ENCODE results near the gene AACS. TPM values are rescaled to one million over a fixed set of nuclear protein-coding genes. Genes with fewer than 3 reads are reported as not detected.
"Not testable (repeated sequence)": the region's sequence is repeated elsewhere in the genome, so short reads cannot be mapped to it uniquely, and the experiment has no call there.

Gene AACS
- total RNA-seq, 1 donor from 2014 or later, result 34.6 TPM

DNA sequence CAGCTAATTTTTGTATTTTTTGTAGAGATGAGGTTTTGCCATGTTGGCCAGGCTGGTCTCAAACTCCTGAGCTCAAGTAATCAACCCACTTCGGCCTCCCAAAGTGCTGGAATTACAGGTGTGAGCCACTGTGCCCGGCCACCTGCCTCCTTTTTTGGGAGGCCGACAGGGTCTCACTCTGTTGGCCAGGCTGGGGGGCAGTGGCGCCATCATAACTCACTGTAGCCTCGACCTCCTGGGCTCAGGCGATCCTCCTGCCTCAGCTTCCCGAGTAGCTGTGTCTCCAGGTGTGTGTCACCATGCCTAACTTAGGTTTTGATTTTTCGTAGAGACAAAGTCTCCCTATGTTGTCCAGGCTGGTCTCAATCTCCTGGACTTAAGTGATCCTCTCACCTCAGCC is 70.7 kb downstream of the AACS start:
- no peak for DNase-seq (ENCODE audit: low spot score in 2 of 2, unreplicated experiment in 2 of 2)
- H3K36me3 Mint-ChIP-seq, result peaks cover 13% of the 10 kb centered on the region
- TF ChIP-seq, protein P1, sequence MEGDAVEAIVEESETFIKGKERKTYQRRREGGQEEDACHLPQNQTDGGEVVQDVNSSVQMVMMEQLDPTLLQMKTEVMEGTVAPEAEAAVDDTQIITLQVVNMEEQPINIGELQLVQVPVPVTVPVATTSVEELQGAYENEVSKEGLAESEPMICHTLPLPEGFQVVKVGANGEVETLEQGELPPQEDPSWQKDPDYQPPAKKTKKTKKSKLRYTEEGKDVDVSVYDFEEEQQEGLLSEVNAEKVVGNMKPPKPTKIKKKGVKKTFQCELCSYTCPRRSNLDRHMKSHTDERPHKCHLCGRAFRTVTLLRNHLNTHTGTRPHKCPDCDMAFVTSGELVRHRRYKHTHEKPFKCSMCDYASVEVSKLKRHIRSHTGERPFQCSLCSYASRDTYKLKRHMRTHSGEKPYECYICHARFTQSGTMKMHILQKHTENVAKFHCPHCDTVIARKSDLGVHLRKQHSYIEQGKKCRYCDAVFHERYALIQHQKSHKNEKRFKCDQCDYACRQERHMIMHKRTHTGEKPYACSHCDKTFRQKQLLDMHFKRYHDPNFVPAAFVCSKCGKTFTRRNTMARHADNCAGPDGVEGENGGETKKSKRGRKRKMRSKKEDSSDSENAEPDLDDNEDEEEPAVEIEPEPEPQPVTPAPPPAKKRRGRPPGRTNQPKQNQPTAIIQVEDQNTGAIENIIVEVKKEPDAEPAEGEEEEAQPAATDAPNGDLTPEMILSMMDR (IDR thresholded peaks at IDR 0.05; ENCODE audit: unreplicated experiment), result no peak
- H3K27me3 Mint-ChIP-seq (ENCODE audit: low read depth), result no peaks in the 10 kb centered on the region
- H3K9me3 Mint-ChIP-seq, result no peaks in the 10 kb centered on the region
- H3K4me3 Mint-ChIP-seq, result no peak overlapping the region
- H3K27ac Mint-ChIP-seq, result no peak overlapping the region
- H3K4me1 Mint-ChIP-seq, result peaks cover 2% of the 10 kb centered on the region

DNA sequence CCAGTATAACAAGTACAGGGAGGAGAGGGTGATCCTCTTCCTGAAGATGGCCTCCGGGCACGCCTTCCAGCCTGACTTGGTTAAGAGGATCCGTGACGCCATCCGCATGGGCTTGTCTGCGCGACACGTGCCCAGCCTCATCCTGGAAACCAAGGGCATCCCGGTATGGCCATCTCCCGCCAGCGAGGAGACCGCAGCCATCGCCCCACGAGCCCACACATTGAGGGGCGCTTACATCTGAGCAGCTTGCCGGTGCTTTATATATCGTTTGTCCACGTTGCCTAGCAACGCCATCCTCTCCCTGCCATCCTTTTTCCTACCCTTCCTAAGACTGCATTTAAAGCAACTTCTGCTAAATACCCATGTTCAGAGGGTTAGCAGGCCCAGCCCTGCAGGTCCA is 71.5 kb downstream of the AACS start:
- Mint-ChIP-seq H3K27ac (no peak overlapping the region), H3K4me3 (no peak overlapping the region), H3K4me1 (peaks cover 2% of the 10 kb centered on the region), H3K27me3 (ENCODE audit: low read depth) (no peaks in the 10 kb centered on the region), H3K9me3 (no peaks in the 10 kb centered on the region), H3K36me3 (peaks cover 13% of the 10 kb centered on the region)
- no peak for DNase-seq (ENCODE audit: low spot score in 2 of 2, unreplicated experiment in 2 of 2)
- TF ChIP-seq, protein P1 (IDR thresholded peaks at IDR 0.05; ENCODE audit: unreplicated experiment), result no peak

DNA sequence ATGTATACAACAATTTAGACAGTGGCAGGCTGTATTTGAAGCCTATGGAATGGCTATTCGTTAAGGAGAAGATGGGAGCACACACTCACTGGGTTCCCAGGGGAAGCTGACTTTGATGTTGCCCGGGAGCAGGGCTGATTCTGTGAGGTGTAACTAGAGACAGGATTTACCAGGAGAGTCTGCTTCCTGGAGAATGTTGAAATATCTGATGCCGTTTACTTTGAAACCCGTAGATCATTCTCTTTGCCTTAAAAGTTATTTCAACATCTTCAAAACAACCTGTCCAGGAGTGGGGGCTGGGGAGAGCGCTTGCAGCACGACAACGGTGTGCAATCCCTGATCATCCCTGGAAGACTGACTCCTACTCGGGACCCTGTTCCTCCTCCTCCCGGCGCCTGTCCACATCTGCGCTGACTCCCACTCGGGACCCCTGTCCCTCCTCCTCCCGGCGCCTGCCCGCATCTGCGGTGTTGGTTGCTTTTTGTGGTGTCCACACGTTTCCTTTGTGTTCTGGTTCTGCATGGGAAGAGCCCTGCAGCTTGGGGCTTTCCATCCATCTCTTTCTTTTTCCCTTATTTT is 72.6 kb downstream of the AACS start:
- H3K36me3 Mint-ChIP-seq, result peaks cover 13% of the 10 kb centered on the region
- no peak overlapping the region for H3K27ac Mint-ChIP-seq
- no peak overlapping the region for H3K4me3 Mint-ChIP-seq
- TF ChIP-seq, protein P1 (IDR thresholded peaks at IDR 0.05; ENCODE audit: unreplicated experiment), result no peak
- H3K9me3 Mint-ChIP-seq, result no peaks in the 10 kb centered on the region
- DNase-seq (ENCODE audit: low spot score in 2 of 2, unreplicated experiment in 2 of 2), result no peak
- peaks cover 2% of the 10 kb centered on the region for H3K4me1 Mint-ChIP-seq
- no peaks in the 10 kb centered on the region for H3K27me3 Mint-ChIP-seq (ENCODE audit: low read depth)

GRCh38 chr12:125140279-125141209 is 75.3 kb downstream of the AACS start:
- Mint-ChIP-seq H3K4me3 (no peak overlapping the region), H3K4me1 (peaks cover 2% of the 10 kb centered on the region), H3K27ac (no peak overlapping the region), H3K9me3 (no peaks in the 10 kb centered on the region), H3K27me3 (ENCODE audit: low read depth) (no peaks in the 10 kb centered on the region), H3K36me3 (peaks cover 13% of the 10 kb centered on the region)
- TF ChIP-seq, protein P1 (IDR thresholded peaks at IDR 0.05; ENCODE audit: unreplicated experiment), result no peak
- DNase-seq (ENCODE audit: low spot score in 2 of 2, unreplicated experiment in 2 of 2), result no peak

GRCh38 chr12:125141210-125141573 is 76.0 kb downstream of the AACS start:
- H3K4me3 Mint-ChIP-seq; H3K4me1 Mint-ChIP-seq; H3K27ac Mint-ChIP-seq; DNase-seq (ENCODE audit: low spot score in 2 of 2, unreplicated experiment in 2 of 2); H3K27me3 Mint-ChIP-seq (ENCODE audit: low read depth); H3K9me3 Mint-ChIP-seq: not testable (repeated sequence)
- H3K36me3 Mint-ChIP-seq, result peaks cover 13% of the 10 kb centered on the region

DNA sequence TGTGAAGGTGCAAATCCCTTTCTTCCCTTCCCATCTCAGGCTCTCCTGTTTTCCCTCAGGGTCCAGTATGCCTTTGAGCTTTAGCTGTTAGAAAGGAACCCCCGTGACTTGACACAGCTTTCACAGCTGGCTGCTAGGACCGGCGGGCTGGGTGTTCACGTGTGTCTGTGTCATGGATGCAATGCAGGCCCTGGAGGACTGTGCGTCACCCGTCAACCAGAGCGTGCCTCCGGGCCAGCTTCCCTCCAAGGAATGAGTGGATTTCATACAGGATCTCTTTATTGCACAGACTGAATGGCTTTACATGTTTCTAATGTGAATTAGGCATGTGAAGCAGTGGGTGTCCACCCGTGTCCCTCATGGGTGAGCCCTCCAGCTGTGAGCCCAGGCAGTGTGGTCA is 77.4 kb downstream of the AACS start:
- H3K9me3 Mint-ChIP-seq, result no peaks in the 10 kb centered on the region
- TF ChIP-seq, protein P1 (IDR thresholded peaks at IDR 0.05; ENCODE audit: unreplicated experiment), result no peak
- H3K4me1 Mint-ChIP-seq, result no peaks in the 10 kb centered on the region
- no peak overlapping the region for H3K4me3 Mint-ChIP-seq
- H3K27ac Mint-ChIP-seq, result no peak overlapping the region
- no peaks in the 10 kb centered on the region for H3K27me3 Mint-ChIP-seq (ENCODE audit: low read depth)
- no peak for DNase-seq (ENCODE audit: low spot score in 2 of 2, unreplicated experiment in 2 of 2)
- H3K36me3 Mint-ChIP-seq, result peaks cover 7% of the 10 kb centered on the region

Measured in mesothelial cell of epicardium (in vitro differentiated cells).